Naive thymus-derived CD4-positive, alpha-beta T cell (primary cell): ENCODE results near the gene WAPL. TPM values are rescaled to one million over a fixed set of nuclear protein-coding genes. Genes with fewer than 3 reads are reported as not detected.

Experiments used
- ATAC-seq: fragments of 150-1000 bp; cut with Tn5 transposase; 2 replicates; pipeline ENCODE4 v1.10.0; 2021; ENCODE audit warnings: mild to moderate bottlenecking, moderate library complexity
- CTCF ChIA-PET: fragments of 350-600 bp; sonication (Branson Sonifier 250); formaldehyde crosslinking; loops from one replicate; lab custom pipeline; 2021; ENCODE audit warnings: antibody characterized with exemption; lab: Charles Lee
- POLR2A ChIA-PET: fragments of 350-600 bp; sonication (Branson Sonifier 250); formaldehyde crosslinking; loops from one replicate; lab custom pipeline; 2021; ENCODE audit warnings: antibody characterized with exemption, inconsistent platforms; lab: Charles Lee
- DNase-seq, 9 donors: peaks; one replicate each; pipeline versions ENCODE4 v3.0.0 to v3.0.0-alpha.2; 2020 to 2022; ENCODE audit warnings: mixed read lengths in 1 of 9
- H3K27ac ChIP-seq: one replicate; pipeline ENCODE4 v1.7.0; 2013; ENCODE audit warnings: mild to moderate bottlenecking, low read depth, low read length, moderate library complexity
- H3K27me3 ChIP-seq, 2 donors: one replicate each; pipeline ENCODE4 v1.7.0; 2013; ENCODE audit warnings: low read length in 2 of 2, mild to moderate bottlenecking in 2 of 2, moderate library complexity in 2 of 2; ENCODE audit not compliant: control insufficient read depth in 2 of 2, insufficient read depth in 2 of 2
- H3K36me3 ChIP-seq, 3 experiments: 1 replicate in 2 of 3; 2 replicates in 1 of 3; pipeline ENCODE4 v1.7.0; 2013; ENCODE audit warnings: low read length in 3 of 3, mild to moderate bottlenecking in 3 of 3, moderate library complexity in 1 of 3; ENCODE audit not compliant: insufficient read depth in 3 of 3, control insufficient read depth in 2 of 3
- H3K4me1 ChIP-seq, 2 donors: one replicate each; pipeline ENCODE4 v1.7.0; 2013; ENCODE audit warnings: low read length in 2 of 2, mild to moderate bottlenecking in 2 of 2, moderate library complexity in 1 of 2; ENCODE audit not compliant: control insufficient read depth in 2 of 2, insufficient read depth in 2 of 2
- H3K4me3 ChIP-seq: 2 replicates; pipeline ENCODE4 v1.7.0; 2013; ENCODE audit warnings: mild to moderate bottlenecking, low read length
- H3K9me3 ChIP-seq, 3 experiments: 1 replicate in 2 of 3; 2 replicates in 1 of 3; pipeline ENCODE4 v1.7.0; 2013; ENCODE audit warnings: low read length in 3 of 3; ENCODE audit not compliant: control insufficient read depth in 2 of 3
- H3K27ac Mint-ChIP-seq, 9 donors: one replicate each; pipeline ENCODE4 v1.8.0; 2020 to 2022; ENCODE audit warnings: mixed read lengths in 9 of 9, mild to moderate bottlenecking in 8 of 9, moderate library complexity in 5 of 9, inconsistent platforms in 2 of 9
- H3K27me3 Mint-ChIP-seq, 5 donors: one replicate each; pipeline ENCODE4 v1.8.0; 2021 to 2022; ENCODE audit warnings: mixed read lengths in 5 of 5, mild to moderate bottlenecking in 1 of 5
- H3K36me3 Mint-ChIP-seq, 5 donors: one replicate each; pipeline ENCODE4 v1.8.0; 2020 to 2022; ENCODE audit warnings: mixed read lengths in 5 of 5, mild to moderate bottlenecking in 3 of 5, inconsistent platforms in 1 of 5
- H3K4me1 Mint-ChIP-seq, 7 donors: one replicate each; pipeline ENCODE4 v1.8.0; 2020 to 2022; ENCODE audit warnings: mixed read lengths in 7 of 7, mild to moderate bottlenecking in 3 of 7, inconsistent platforms in 1 of 7
- H3K4me3 Mint-ChIP-seq, 10 donors: one replicate each; pipeline ENCODE4 v1.8.0; 2020 to 2022; ENCODE audit warnings: mild to moderate bottlenecking in 10 of 10, mixed read lengths in 10 of 10, moderate library complexity in 6 of 10, inconsistent platforms in 2 of 10
- H3K9me3 Mint-ChIP-seq, 11 donors: one replicate each; pipeline ENCODE4 v1.8.0; 2020 to 2022; ENCODE audit warnings: mixed read lengths in 11 of 11, mild to moderate bottlenecking in 4 of 11, inconsistent platforms in 1 of 11, moderate library complexity in 1 of 11
- intact Hi-C, 2 donors: fragments of 100-400 bp; cut with micrococcal nuclease; formaldehyde crosslinking; loops; one replicate each; pipeline ENCODE4 v1.15.1; 2023
- polyA plus RNA-seq, 2 donors: library from polyadenylated mRNA; unstranded; fragments of 300-500 nt; fragmentation: Illumina TruSeq; gene quantifications; one replicate each; pipeline ENCODE4 v1.2.3, GENCODE V29; 2021
- total RNA-seq, 6 experiments: library from RNA in 5 of 6; stranded (reverse) in 5 of 6; gene quantifications; 1 replicate in 5 of 6; 2 replicates in 1 of 6; pipeline ENCODE4 v1.2.3 and lab custom pipeline; 2021 to 2026

WAPL gene
- total and polyA plus RNA-seq, 7 experiments from 2014 or later, result 40.3 to 59.2 (median 49.5) TPM

DNA sequence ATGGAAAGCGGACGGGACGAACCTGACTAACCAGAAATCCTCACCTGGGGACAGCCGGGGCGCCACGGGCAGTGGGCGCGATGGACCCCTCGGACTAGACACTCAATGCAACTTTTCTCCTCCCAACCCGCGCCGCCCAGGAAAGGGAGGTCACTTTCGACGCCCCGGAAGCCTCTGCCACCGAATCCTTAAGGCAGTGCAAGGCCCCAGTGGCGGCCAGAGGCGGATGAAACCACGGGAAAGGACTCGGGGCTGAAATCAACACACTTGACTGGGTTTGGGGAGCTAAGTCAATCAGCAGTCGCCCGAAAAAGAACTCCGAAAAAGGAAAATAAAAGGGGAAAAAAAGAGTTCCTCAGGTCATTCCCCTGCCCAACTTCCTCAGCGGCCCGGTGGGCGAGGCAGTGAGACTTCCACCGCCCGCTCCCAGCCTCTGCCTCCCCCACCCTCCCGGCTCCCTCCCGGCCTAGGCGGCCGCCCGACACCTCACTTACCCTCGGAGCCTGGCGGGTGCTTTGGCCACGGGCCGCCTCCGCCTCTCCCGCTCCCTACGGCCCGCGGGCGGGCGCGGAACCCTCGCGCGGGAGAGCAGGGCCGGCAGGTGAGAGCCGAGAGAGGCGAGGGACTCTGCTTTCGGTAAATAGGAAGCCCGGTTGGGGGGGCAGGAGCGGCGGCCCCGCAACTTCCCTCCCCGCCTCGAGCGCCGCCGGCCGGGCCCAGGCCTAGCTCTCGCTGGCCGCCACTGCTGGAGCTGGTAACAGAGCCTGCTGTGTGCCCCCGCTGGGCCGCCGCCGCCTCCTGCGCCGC lies 518 bp downstream of the WAPL start:
- Mint-ChIP-seq H3K36me3 (peaks cover 0 to 24% (median 18%) of the 10 kb centered on the region in 5 donors), H3K27ac (peak overlapping the region; percentile 83 to 95 (median 94)), H3K9me3 (no peaks in the 10 kb centered on the region), H3K27me3 (no peaks in the 10 kb centered on the region), H3K4me3 (peak overlapping the region; percentile 86 to 98 (median 94)), H3K4me1 (peaks cover 49 to 79% (median 64%) of the 10 kb centered on the region in 7 donors)
- H3K36me3 ChIP-seq, result peaks cover 0 to 16% (median 4%) of the 10 kb centered on the region in 3 experiments
- ATAC-seq, result peak; percentile 56
- H3K27me3 ChIP-seq, result no peaks in the 10 kb centered on the region
- H3K9me3 ChIP-seq, result no peaks in the 10 kb centered on the region
- H3K4me3 ChIP-seq, result peak overlapping the region; percentile 85
- POLR2A ChIA-PET, result interaction anchor here (1.0 to 2.9 kb wide), 7 partner anchors 9 to 121 kb away, joined by 3 to 10 read pairs (median 6); no protein-coding TSS in a partner anchor
- intact Hi-C loops, result loop anchor here (1.0 to 10.0 kb wide), 16 partner anchors 14 to 1297 kb away; partner anchors contain the start of genes ATAD1 (in 1 of the 2), BMPR1A (in 1 of the 2), GLUD1 (in 1 of the 2) and SHLD2 (in 1 of the 2)
- H3K27ac ChIP-seq, result peak overlapping the region; percentile 97
- CTCF ChIA-PET, result interaction anchor here (0.6 kb wide), 1 partner anchor 51 kb away, joined by 5 read pairs; no protein-coding TSS in a partner anchor
- peak in 3 of 9 donors; percentile 15 to 65 (median 32) for DNase-seq
- H3K4me1 ChIP-seq, result peaks cover 36 to 43% of the 10 kb centered on the region in 2 donors

DNA sequence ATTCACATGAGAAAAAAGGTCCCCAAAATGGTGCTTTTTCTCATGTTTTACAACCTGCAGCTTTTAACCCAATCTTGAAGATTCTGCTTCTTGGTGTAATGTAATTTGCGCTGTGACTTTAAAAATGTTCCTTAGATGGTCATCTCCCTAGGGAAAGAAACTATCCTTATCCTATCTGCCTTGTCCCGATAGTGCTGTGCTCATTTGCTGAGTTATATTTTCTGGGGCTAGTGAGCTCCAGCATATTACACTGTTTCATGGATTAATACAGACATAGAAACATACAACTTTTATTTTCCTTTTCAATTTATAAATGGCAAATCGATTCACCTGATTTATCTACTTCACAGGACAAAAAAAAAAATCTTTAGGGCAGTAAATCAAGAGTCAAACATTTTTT lies 2.8 kb downstream of the WAPL start:
- Histone ChIP-seq H3K27me3 (no peaks in the 10 kb centered on the region), H3K27ac (no peak overlapping the region), H3K4me1 (peaks cover 47 to 52% of the 10 kb centered on the region in 2 donors), H3K9me3 (no peaks in the 10 kb centered on the region), H3K36me3 (peaks cover 3 to 31% (median 4%) of the 10 kb centered on the region in 3 experiments), H3K4me3 (no peak overlapping the region)
- H3K9me3 Mint-ChIP-seq, result no peaks in the 10 kb centered on the region
- peaks cover 0 to 36% (median 26%) of the 10 kb centered on the region in 5 donors for H3K36me3 Mint-ChIP-seq
- ATAC-seq (no peak), DNase-seq (no peak)
- CTCF ChIA-PET, result no interaction called here
- POLR2A ChIA-PET, result interaction anchor here (1.0 to 2.2 kb wide), 2 partner anchors 107 to 118 kb away, joined by 4 to 9 read pairs; no protein-coding TSS in a partner anchor
- no peaks in the 10 kb centered on the region for H3K27me3 Mint-ChIP-seq
- intact Hi-C loops, result no loop called here
- H3K4me3 Mint-ChIP-seq, result peak overlapping the region; percentile 7 to 95 (median 73)
- peak overlapping the region in 2 of 9 donors; percentile 6 to 83 for H3K27ac Mint-ChIP-seq
- peaks cover 56 to 83% (median 81%) of the 10 kb centered on the region in 7 donors for H3K4me1 Mint-ChIP-seq

DNA sequence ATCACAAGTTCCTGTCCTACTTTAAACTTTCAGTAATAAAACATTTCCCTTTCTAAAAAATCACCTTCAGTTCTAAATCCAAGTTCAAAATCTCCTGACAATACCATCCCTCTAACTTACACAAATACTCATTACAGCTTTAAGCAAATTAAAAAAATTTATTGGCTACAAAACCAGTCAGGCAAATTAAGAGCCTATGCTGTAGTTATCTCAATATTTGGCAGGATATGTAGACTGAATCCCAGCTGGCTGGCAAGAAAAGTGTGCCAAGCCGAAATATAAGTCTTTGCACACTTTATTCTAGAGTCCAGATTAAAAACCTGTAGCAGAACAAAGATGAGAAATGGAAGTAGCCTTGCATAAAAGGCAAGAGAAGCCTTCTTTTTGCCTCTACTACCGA lies 9.5 kb downstream of the WAPL start:
- peaks cover 41 to 65% (median 50%) of the 10 kb centered on the region in 7 donors for H3K4me1 Mint-ChIP-seq
- CTCF ChIA-PET, result no interaction called here
- no peaks in the 10 kb centered on the region for H3K27me3 ChIP-seq
- no peak for ATAC-seq
- POLR2A ChIA-PET, result no interaction called here
- no peaks in the 10 kb centered on the region for H3K9me3 Mint-ChIP-seq
- no peak for DNase-seq
- H3K4me3 ChIP-seq, result no peak overlapping the region
- peaks cover 18 to 29% of the 10 kb centered on the region in 2 donors for H3K4me1 ChIP-seq
- H3K27me3 Mint-ChIP-seq, result no peaks in the 10 kb centered on the region
- peaks cover 0 to 19% (median 4%) of the 10 kb centered on the region in 3 experiments for H3K36me3 ChIP-seq
- intact Hi-C loops, result loop anchor here in 1 of 2 donors (5.0 kb wide), 1 partner anchor 35 kb away; no protein-coding TSS in a partner anchor
- peaks cover 0 to 39% (median 21%) of the 10 kb centered on the region in 5 donors for H3K36me3 Mint-ChIP-seq
- no peak overlapping the region for H3K27ac ChIP-seq
- H3K27ac Mint-ChIP-seq, result peak overlapping the region in 8 of 9 donors; percentile 1 to 60 (median 20)
- no peaks in the 10 kb centered on the region for H3K9me3 ChIP-seq
- H3K4me3 Mint-ChIP-seq, result peak overlapping the region in 8 of 10 donors; percentile 14 to 72 (median 46)

DNA sequence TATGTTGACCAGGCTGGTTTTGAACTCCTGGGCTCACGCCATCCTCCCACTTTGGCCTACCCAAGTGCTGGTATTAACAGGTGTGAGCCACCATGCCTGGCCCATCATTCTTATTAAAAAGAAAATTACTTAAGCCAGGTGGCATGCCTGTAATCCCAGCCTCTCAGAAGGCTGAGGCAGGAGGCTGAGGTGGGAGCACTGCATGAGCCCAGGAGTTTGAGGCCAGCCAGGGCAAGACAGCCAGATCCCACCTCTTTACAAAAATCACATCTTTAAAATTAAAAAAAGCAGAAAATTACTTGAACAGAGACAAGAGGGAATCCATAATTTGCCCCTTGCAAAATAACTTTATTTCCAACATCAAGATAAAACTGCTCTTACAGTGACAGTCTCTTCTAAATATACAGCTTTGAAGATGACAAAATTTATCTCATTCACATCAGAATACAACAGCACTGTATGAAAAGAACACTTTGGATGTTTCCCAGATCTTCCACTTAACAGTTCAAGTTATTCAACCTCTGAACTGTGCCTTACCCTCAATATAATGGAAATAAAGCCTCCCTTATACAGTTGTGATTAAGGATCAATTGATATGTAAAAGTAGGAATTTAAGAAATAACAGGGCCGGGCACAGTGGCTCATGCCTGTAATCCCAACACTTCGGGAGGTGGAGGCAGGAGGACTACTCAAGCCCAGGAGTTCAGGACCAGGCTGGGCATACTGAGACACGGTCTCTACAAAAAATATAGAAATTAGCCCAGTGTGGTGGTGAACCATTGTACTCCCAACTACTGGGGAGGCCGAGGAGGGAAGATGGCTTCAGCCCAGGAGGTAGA lies 10.3 kb downstream of the WAPL start:
- no peaks in the 10 kb centered on the region for H3K9me3 ChIP-seq
- H3K4me1 ChIP-seq, result peaks cover 15 to 25% of the 10 kb centered on the region in 2 donors
- Mint-ChIP-seq H3K4me3 (peak overlapping the region in 1 of 10 donors; percentile 5), H3K36me3 (peaks cover 0 to 30% (median 17%) of the 10 kb centered on the region in 5 donors), H3K27ac (peak overlapping the region in 3 of 9 donors; percentile 8 to 40 (median 38)), H3K9me3 (no peaks in the 10 kb centered on the region), H3K4me1 (peaks cover 37 to 58% (median 47%) of the 10 kb centered on the region in 7 donors), H3K27me3 (no peaks in the 10 kb centered on the region)
- H3K27ac ChIP-seq, result no peak overlapping the region
- ChIA-PET CTCF (no interaction called here), POLR2A (no interaction called here)
- ATAC-seq (no peak), DNase-seq (no peak)
- H3K36me3 ChIP-seq, result peaks cover 0 to 17% (median 4%) of the 10 kb centered on the region in 3 experiments
- H3K4me3 ChIP-seq, result no peak overlapping the region
- H3K27me3 ChIP-seq, result no peaks in the 10 kb centered on the region
- intact Hi-C loops, result loop anchor here in 1 of 2 donors (5.0 kb wide), 1 partner anchor 34 kb away; no protein-coding TSS in a partner anchor

DNA sequence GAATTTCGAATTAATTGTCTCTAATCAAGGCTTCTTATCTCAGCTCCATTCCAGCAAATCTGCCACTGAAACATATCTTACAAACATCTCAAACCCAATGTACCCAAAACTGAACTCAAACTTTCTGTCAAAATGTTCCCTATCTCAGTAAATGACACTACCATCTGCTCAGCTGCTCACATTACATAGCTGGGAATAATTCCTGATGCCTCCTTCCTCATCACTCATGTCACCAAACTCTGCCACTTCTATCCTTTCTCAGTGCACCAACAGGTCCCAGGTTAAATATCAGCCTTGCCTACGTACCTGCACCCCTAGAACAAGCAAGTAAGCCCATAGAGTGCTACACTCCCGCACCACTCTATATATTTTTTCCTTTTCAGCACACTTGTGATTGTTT lies 12.4 kb downstream of the WAPL start:
- H3K36me3 Mint-ChIP-seq, result peaks cover 0 to 18% (median 10%) of the 10 kb centered on the region in 5 donors
- intact Hi-C loops, result no loop called here
- ChIA-PET CTCF (no interaction called here), POLR2A (no interaction called here)
- H3K9me3 Mint-ChIP-seq, result no peaks in the 10 kb centered on the region
- Histone ChIP-seq H3K27ac (no peak overlapping the region), H3K4me3 (no peak overlapping the region), H3K36me3 (peaks cover 0 to 4% (median 1%) of the 10 kb centered on the region in 3 experiments), H3K9me3 (no peaks in the 10 kb centered on the region), H3K27me3 (no peaks in the 10 kb centered on the region), H3K4me1 (peaks cover 5 to 15% of the 10 kb centered on the region in 2 donors)
- H3K4me1 Mint-ChIP-seq, result peaks cover 28 to 47% (median 34%) of the 10 kb centered on the region in 7 donors
- H3K27ac Mint-ChIP-seq, result no peak overlapping the region
- no peaks in the 10 kb centered on the region for H3K27me3 Mint-ChIP-seq
- DNase-seq (no peak), ATAC-seq (no peak)
- H3K4me3 Mint-ChIP-seq, result no peak overlapping the region

DNA sequence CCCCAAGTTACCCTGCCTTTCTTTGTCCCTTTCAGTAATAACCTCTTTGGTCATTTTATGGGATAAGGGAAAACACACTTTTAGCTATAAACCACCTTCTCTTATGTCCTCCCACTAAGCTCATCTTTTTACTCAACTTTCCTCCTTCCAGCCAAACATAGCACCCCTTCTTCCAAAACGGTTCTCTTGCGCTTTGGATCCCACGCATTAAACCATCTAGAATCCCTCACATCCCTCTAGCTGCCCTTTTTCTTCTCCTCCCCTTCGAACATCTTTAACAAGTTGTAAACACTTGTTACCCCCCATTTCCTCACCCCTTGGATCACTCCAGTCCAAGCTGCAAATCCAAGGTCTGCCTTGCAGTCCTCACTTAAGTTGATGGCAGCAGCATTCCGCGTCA lies 13.4 kb downstream of the WAPL start:
- Mint-ChIP-seq H3K4me1 (peaks cover 19 to 42% (median 30%) of the 10 kb centered on the region in 7 donors), H3K4me3 (no peak overlapping the region), H3K36me3 (peaks cover 0 to 18% (median 8%) of the 10 kb centered on the region in 5 donors), H3K27me3 (no peaks in the 10 kb centered on the region), H3K9me3 (no peaks in the 10 kb centered on the region), H3K27ac (no peak overlapping the region)
- ChIA-PET POLR2A (no interaction called here), CTCF (no interaction called here)
- Histone ChIP-seq H3K27me3 (no peaks in the 10 kb centered on the region), H3K4me1 (peaks cover 3 to 12% of the 10 kb centered on the region in 2 donors), H3K36me3 (peaks cover 0 to 7% (median 0%) of the 10 kb centered on the region in 3 experiments), H3K27ac (no peak overlapping the region), H3K9me3 (no peaks in the 10 kb centered on the region), H3K4me3 (no peak overlapping the region)
- DNase-seq (no peak), ATAC-seq (no peak)
- intact Hi-C loops, result no loop called here
